ENCODE measurements around the gene CCT4.

GRCh38 chr2:61845320-61845719, 43.1 kb downstream of the CCT4 start:
- TF ChIP-seq CTCF (conservative IDR thresholded peaks at IDR 0.05; ENCODE audit: low read length) = no peak
- TF ChIP-seq EZH2phosphoT487 (IDR thresholded peaks at IDR 0.05; ENCODE audit: borderline replicate concordance, low read depth, low read length) = no peak
